Thyroid gland (tissue), 4 donors: ENCODE results near the gene STAG1. TPM values are rescaled to one million over a fixed set of nuclear protein-coding genes. Genes with fewer than 3 reads are reported as not detected.

Experiments
- DNase-seq, 2 donors: peaks; one replicate each; pipeline ENCODE4 v3.0.0-alpha.2; 2019
- H3K27ac ChIP-seq, 3 donors: fragments of 200-600 bp; sonication (generic); 1 replicate in 2 of 3; 2 replicates in 1 of 3; pipeline ENCODE4 v1.5.1; 2016 to 2019; ENCODE audit warnings: mild to moderate bottlenecking in 1 of 3, moderate library complexity in 1 of 3
- H3K27me3 ChIP-seq: fragments of 200-600 bp; sonication (generic); one replicate; pipeline ENCODE4 v1.5.1; 2019
- H3K36me3 ChIP-seq, 2 donors: fragments of 200-600 bp; sonication (generic); one replicate each; pipeline ENCODE4 v1.5.1; 2016 to 2019
- H3K4me1 ChIP-seq, 2 donors: fragments of 200-600 bp; sonication (generic); one replicate each; pipeline ENCODE4 v1.5.1; 2017 to 2019
- H3K4me3 ChIP-seq, 3 donors: fragments of 200-600 bp; sonication (generic); replicated peaks in 1 of 3; 1 replicate in 2 of 3; 2 replicates in 1 of 3; pipeline ENCODE4 v1.5.1; 2016; ENCODE audit warnings: mild to moderate bottlenecking in 1 of 3
- H3K9me3 ChIP-seq: fragments of 200-600 bp; sonication (generic); one replicate; pipeline ENCODE4 v1.5.1; 2017
- CTCF ChIP-seq, 6 experiments: fragments of 200-600 bp in 3 of 6; fragments of 450-650 bp in 3 of 6; sonication (generic) in 3 of 6; IDR thresholded peaks; one replicate each; pipeline ENCODE4 v1.5.1; 2016 to 2019; ENCODE audit warnings: antibody characterized with exemption in 6 of 6, mild to moderate bottlenecking in 2 of 6, inconsistent platforms in 1 of 6, moderate library complexity in 1 of 6
- POLR2A ChIP-seq, 2 donors: fragments of 450-650 bp; IDR thresholded peaks; one replicate each; pipeline ENCODE4 v1.6.1; 2017; ENCODE audit warnings: antibody characterized with exemption in 2 of 2, mild to moderate bottlenecking in 2 of 2, moderate library complexity in 1 of 2
- WGBS, 2 donors: methylation state at CpG; one replicate each; pipeline ENCODE4 v1.1.5; 2017; 5-methylcytosine and 5-hydroxymethylcytosine counted together
- intact Hi-C: fragments of 100-400 bp; cut with DNase I; formaldehyde crosslinking; loops from one replicate; pipeline ENCODE4 v1.15.1; 2023
- total RNA-seq, 4 donors: library from RNA; depleted of rRNA; stranded (reverse); fragments of >200 nt; gene quantifications; one replicate each; pipeline ENCODE4 v1.2.3, GENCODE V29; 2016

STAG1 gene
- total RNA-seq, 4 donors from 2014 or later = 50.5 to 68.8 (median 54.4) TPM

GRCh38 chr3:136334209-136334608 is 418.0 kb downstream of the STAG1 start:
- Histone ChIP-seq H3K4me3 (no peak overlapping the region), H3K36me3 (peaks cover 3 to 4% of the 10 kb centered on the region in 2 donors), H3K4me1 (no peaks in the 10 kb centered on the region), H3K27ac (no peak overlapping the region), H3K9me3 (no peaks in the 10 kb centered on the region), H3K27me3 (no peaks in the 10 kb centered on the region)
- intact Hi-C loops = no loop called here
- no peak for DNase-seq
- TF ChIP-seq CTCF (IDR thresholded peaks at IDR 0.05) (no peak), POLR2A (IDR thresholded peaks at IDR 0.05) (no peak)

GRCh38 chr3:136332776-136333175 is 419.4 kb downstream of the STAG1 start:
- TF ChIP-seq CTCF (IDR thresholded peaks at IDR 0.05) = no peak
- no peak for TF ChIP-seq POLR2A (IDR thresholded peaks at IDR 0.05)
- peaks cover 3 to 9% of the 10 kb centered on the region in 2 donors for H3K36me3 ChIP-seq
- intact Hi-C loops = no loop called here
- no peaks in the 10 kb centered on the region for H3K9me3 ChIP-seq
- H3K4me1 ChIP-seq = no peaks in the 10 kb centered on the region
- no peak for DNase-seq
- H3K27ac ChIP-seq = no peak overlapping the region
- no peaks in the 10 kb centered on the region for H3K27me3 ChIP-seq
- no peak overlapping the region for H3K4me3 ChIP-seq

GRCh38 chr3:136332302-136332701 is 419.9 kb downstream of the STAG1 start:
- Histone ChIP-seq H3K4me3 (no peak overlapping the region), H3K36me3 (peaks cover 3 to 13% of the 10 kb centered on the region in 2 donors), H3K4me1 (no peaks in the 10 kb centered on the region), H3K27me3 (no peaks in the 10 kb centered on the region), H3K9me3 (no peaks in the 10 kb centered on the region), H3K27ac (no peak overlapping the region)
- WGBS, 2 donors = 78 to 89% methylated on average over 1 of the region's 1 CpG
- DNase-seq = no peak
- intact Hi-C loops = no loop called here
- no peak for TF ChIP-seq CTCF (IDR thresholded peaks at IDR 0.05)
- no peak for TF ChIP-seq POLR2A (IDR thresholded peaks at IDR 0.05)

- TF ChIP-seq POLR2A (IDR thresholded peaks at IDR 0.05) (no peak), CTCF (IDR thresholded peaks at IDR 0.05) (no peak)
Measured at GRCh38 chr3:136330900-136331299, 421.3 kb downstream of the STAG1 start.

DNA sequence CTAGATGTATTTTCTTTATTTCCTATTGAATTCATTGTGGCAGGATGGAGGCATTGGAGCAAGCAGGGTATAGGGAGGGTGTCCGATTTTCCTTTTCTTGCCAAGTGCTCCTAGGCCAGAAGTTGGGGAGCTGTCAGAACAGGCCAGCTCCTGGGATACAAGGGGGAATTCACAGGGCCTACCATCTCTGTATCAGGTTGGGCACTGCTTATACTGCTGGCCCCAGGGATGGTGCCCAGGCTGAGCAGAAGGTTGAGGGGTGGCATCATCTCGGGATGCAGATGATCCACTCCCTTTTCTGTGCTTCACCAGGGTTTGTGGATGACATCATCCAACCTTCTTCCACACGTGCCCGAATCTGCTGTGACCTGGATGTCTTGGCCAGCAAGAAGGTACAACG is 422.6 kb downstream of the STAG1 start:
- intact Hi-C loops = no loop called here
- Histone ChIP-seq H3K36me3 (peaks cover 0 to 13% of the 10 kb centered on the region in 2 donors), H3K27ac (no peak overlapping the region), H3K4me1 (no peaks in the 10 kb centered on the region), H3K27me3 (no peaks in the 10 kb centered on the region), H3K4me3 (no peak overlapping the region), H3K9me3 (no peaks in the 10 kb centered on the region)
- 86 to 95% methylated on average over 5 of the region's 5 CpGs for WGBS, 2 donors
- TF ChIP-seq POLR2A (IDR thresholded peaks at IDR 0.05) (no peak), CTCF (IDR thresholded peaks at IDR 0.05) (no peak)
- DNase-seq = no peak

More at GRCh38 chr3:136330900-136331299, 421.3 kb downstream of the STAG1 start:
- intact Hi-C loops = no loop called here
- 93 to 94% methylated on average over 5 of the region's 5 CpGs for WGBS, 2 donors
- no peak for DNase-seq
- peaks cover 3 to 13% of the 10 kb centered on the region in 2 donors for H3K36me3 ChIP-seq
- no peaks in the 10 kb centered on the region for H3K4me1 ChIP-seq
- no peaks in the 10 kb centered on the region for H3K27me3 ChIP-seq
- no peak overlapping the region for H3K4me3 ChIP-seq
- H3K9me3 ChIP-seq = no peaks in the 10 kb centered on the region
- no peak overlapping the region for H3K27ac ChIP-seq
